ENCODE data around the gene MT1X. TPM values are rescaled to one million over a fixed set of nuclear protein-coding genes. Genes with fewer than 3 reads are reported as not detected.

Gene MT1X
- total RNA-seq, 1 donor from 2014 or later = 11.5 TPM

GRCh38 chr16:56689171-56689570 lies 6.9 kb downstream of the MT1X start:
- Histone ChIP-seq H3K9me3 (ENCODE audit: control insufficient read depth in 3 of 3, low read length in 3 of 3) (no peaks in the 10 kb centered on the region), H3K4me1 (ENCODE audit: control insufficient read depth in 3 of 3, insufficient read depth in 3 of 3, low read length in 3 of 3) (peaks cover 23 to 39% (median 29%) of the 10 kb centered on the region in 3 donors), H3K4me3 (ENCODE audit: low read length in 3 of 3) (no peak overlapping the region), H3K27ac (ENCODE audit: low read depth, low read length) (no peak overlapping the region), H3K27me3 (ENCODE audit: control insufficient read depth in 3 of 3, insufficient read depth in 3 of 3, low read length in 3 of 3) (no peaks in the 10 kb centered on the region), H3K36me3 (ENCODE audit: control insufficient read depth in 3 of 3, insufficient read depth in 3 of 3, low read length in 3 of 3) (no peaks in the 10 kb centered on the region), H3K9ac (ENCODE audit: low read depth in 1 of 3, low read length in 3 of 3) (no peak overlapping the region)

GRCh38 chr16:56690420-56691122 lies 8.3 kb downstream of the MT1X start:
- no peak overlapping the region for H3K4me3 ChIP-seq (ENCODE audit: low read length in 3 of 3)
- H3K9ac ChIP-seq (ENCODE audit: low read depth in 1 of 3, low read length in 3 of 3) = no peak overlapping the region
- no peaks in the 10 kb centered on the region for H3K27me3 ChIP-seq (ENCODE audit: control insufficient read depth in 3 of 3, insufficient read depth in 3 of 3, low read length in 3 of 3)
- peaks cover 12 to 26% (median 15%) of the 10 kb centered on the region in 3 donors for H3K4me1 ChIP-seq (ENCODE audit: control insufficient read depth in 3 of 3, insufficient read depth in 3 of 3, low read length in 3 of 3)
- H3K9me3 ChIP-seq (ENCODE audit: control insufficient read depth in 3 of 3, low read length in 3 of 3) = no peaks in the 10 kb centered on the region
- H3K27ac ChIP-seq (ENCODE audit: low read depth, low read length) = no peak overlapping the region
- no peaks in the 10 kb centered on the region for H3K36me3 ChIP-seq (ENCODE audit: control insufficient read depth in 3 of 3, insufficient read depth in 3 of 3, low read length in 3 of 3)

- H3K27ac ChIP-seq (ENCODE audit: low read depth, low read length) = no peak overlapping the region
- no peaks in the 10 kb centered on the region for H3K36me3 ChIP-seq (ENCODE audit: control insufficient read depth in 3 of 3, insufficient read depth in 3 of 3, low read length in 3 of 3)
- H3K9ac ChIP-seq (ENCODE audit: low read depth in 1 of 3, low read length in 3 of 3) = no peak overlapping the region
Measured at GRCh38 chr16:56691885-56692284, 9.6 kb downstream of the MT1X start.

GRCh38 chr16:56695246-56695645 lies 13.0 kb downstream of the MT1X start:
- Histone ChIP-seq H3K4me3 (ENCODE audit: low read length in 3 of 3) (no peak overlapping the region), H3K9me3 (ENCODE audit: control insufficient read depth in 3 of 3, low read length in 3 of 3) (peaks cover 0 to 4% (median 0%) of the 10 kb centered on the region in 3 donors), H3K4me1 (ENCODE audit: control insufficient read depth in 3 of 3, insufficient read depth in 3 of 3, low read length in 3 of 3) (peaks cover 6 to 16% (median 6%) of the 10 kb centered on the region in 3 donors), H3K27ac (ENCODE audit: low read depth, low read length) (no peak overlapping the region), H3K36me3 (ENCODE audit: control insufficient read depth in 3 of 3, insufficient read depth in 3 of 3, low read length in 3 of 3) (no peaks in the 10 kb centered on the region), H3K27me3 (ENCODE audit: control insufficient read depth in 3 of 3, insufficient read depth in 3 of 3, low read length in 3 of 3) (no peaks in the 10 kb centered on the region), H3K9ac (ENCODE audit: low read depth in 1 of 3, low read length in 3 of 3) (no peak overlapping the region)

More at GRCh38 chr16:56691885-56692284, 9.6 kb downstream of the MT1X start:
- no peaks in the 10 kb centered on the region for H3K9me3 ChIP-seq (ENCODE audit: control insufficient read depth in 3 of 3, low read length in 3 of 3)
- no peaks in the 10 kb centered on the region for H3K27me3 ChIP-seq (ENCODE audit: control insufficient read depth in 3 of 3, insufficient read depth in 3 of 3, low read length in 3 of 3)
- H3K4me3 ChIP-seq (ENCODE audit: low read length in 3 of 3) = no peak overlapping the region
- peaks cover 6 to 16% (median 6%) of the 10 kb centered on the region in 3 donors for H3K4me1 ChIP-seq (ENCODE audit: control insufficient read depth in 3 of 3, insufficient read depth in 3 of 3, low read length in 3 of 3)

- Histone ChIP-seq H3K36me3 (ENCODE audit: control insufficient read depth in 3 of 3, insufficient read depth in 3 of 3, low read length in 3 of 3) (no peaks in the 10 kb centered on the region), H3K9ac (ENCODE audit: low read depth in 1 of 3, low read length in 3 of 3) (no peak overlapping the region), H3K4me1 (ENCODE audit: control insufficient read depth in 3 of 3, insufficient read depth in 3 of 3, low read length in 3 of 3) (peaks cover 0 to 4% (median 0%) of the 10 kb centered on the region in 3 donors), H3K27me3 (ENCODE audit: control insufficient read depth in 3 of 3, insufficient read depth in 3 of 3, low read length in 3 of 3) (no peaks in the 10 kb centered on the region), H3K27ac (ENCODE audit: low read depth, low read length) (no peak overlapping the region), H3K9me3 (ENCODE audit: control insufficient read depth in 3 of 3, low read length in 3 of 3) (peaks cover 0 to 4% (median 0%) of the 10 kb centered on the region in 3 donors), H3K4me3 (ENCODE audit: low read length in 3 of 3) (no peak overlapping the region)
Measured at GRCh38 chr16:56697456-56698155, 15.3 kb downstream of the MT1X start.

- Histone ChIP-seq H3K4me3 (ENCODE audit: low read length in 3 of 3) (no peak overlapping the region), H3K27ac (ENCODE audit: low read depth, low read length) (no peak overlapping the region), H3K27me3 (ENCODE audit: control insufficient read depth in 3 of 3, insufficient read depth in 3 of 3, low read length in 3 of 3) (no peaks in the 10 kb centered on the region), H3K9me3 (ENCODE audit: control insufficient read depth in 3 of 3, low read length in 3 of 3) (peaks cover 0 to 4% (median 0%) of the 10 kb centered on the region in 3 donors), H3K36me3 (ENCODE audit: control insufficient read depth in 3 of 3, insufficient read depth in 3 of 3, low read length in 3 of 3) (no peaks in the 10 kb centered on the region), H3K9ac (ENCODE audit: low read depth in 1 of 3, low read length in 3 of 3) (no peak overlapping the region), H3K4me1 (ENCODE audit: control insufficient read depth in 3 of 3, insufficient read depth in 3 of 3, low read length in 3 of 3) (no peaks in the 10 kb centered on the region)
Measured at GRCh38 chr16:56700195-56700594, 17.9 kb downstream of the MT1X start.

GRCh38 chr16:56700631-56701030 lies 18.4 kb downstream of the MT1X start:
- Histone ChIP-seq H3K9me3 (ENCODE audit: control insufficient read depth in 3 of 3, low read length in 3 of 3) (peaks cover 0 to 4% (median 0%) of the 10 kb centered on the region in 3 donors), H3K27ac (ENCODE audit: low read depth, low read length) (no peak overlapping the region), H3K27me3 (ENCODE audit: control insufficient read depth in 3 of 3, insufficient read depth in 3 of 3, low read length in 3 of 3) (no peaks in the 10 kb centered on the region), H3K36me3 (ENCODE audit: control insufficient read depth in 3 of 3, insufficient read depth in 3 of 3, low read length in 3 of 3) (no peaks in the 10 kb centered on the region), H3K4me1 (ENCODE audit: control insufficient read depth in 3 of 3, insufficient read depth in 3 of 3, low read length in 3 of 3) (no peaks in the 10 kb centered on the region), H3K9ac (ENCODE audit: low read depth in 1 of 3, low read length in 3 of 3) (no peak overlapping the region), H3K4me3 (ENCODE audit: low read length in 3 of 3) (no peak overlapping the region)

- no peaks in the 10 kb centered on the region for H3K4me1 ChIP-seq (ENCODE audit: control insufficient read depth in 3 of 3, insufficient read depth in 3 of 3, low read length in 3 of 3)
- peaks cover 0 to 4% (median 0%) of the 10 kb centered on the region in 3 donors for H3K9me3 ChIP-seq (ENCODE audit: control insufficient read depth in 3 of 3, low read length in 3 of 3)
- no peak overlapping the region for H3K27ac ChIP-seq (ENCODE audit: low read depth, low read length)
- H3K4me3 ChIP-seq (ENCODE audit: low read length in 3 of 3) = no peak overlapping the region
- H3K9ac ChIP-seq (ENCODE audit: low read depth in 1 of 3, low read length in 3 of 3) = no peak overlapping the region
- no peaks in the 10 kb centered on the region for H3K36me3 ChIP-seq (ENCODE audit: control insufficient read depth in 3 of 3, insufficient read depth in 3 of 3, low read length in 3 of 3)
- no peaks in the 10 kb centered on the region for H3K27me3 ChIP-seq (ENCODE audit: control insufficient read depth in 3 of 3, insufficient read depth in 3 of 3, low read length in 3 of 3)
Measured at GRCh38 chr16:56701534-56701933, 19.3 kb downstream of the MT1X start.

- H3K27me3 ChIP-seq (ENCODE audit: control insufficient read depth in 3 of 3, insufficient read depth in 3 of 3, low read length in 3 of 3) = no peaks in the 10 kb centered on the region
- H3K4me3 ChIP-seq (ENCODE audit: low read length in 3 of 3) = no peak overlapping the region
- no peak overlapping the region for H3K27ac ChIP-seq (ENCODE audit: low read depth, low read length)
- peaks cover 0 to under 1% (median 0%) of the 10 kb centered on the region in 3 donors for H3K9me3 ChIP-seq (ENCODE audit: control insufficient read depth in 3 of 3, low read length in 3 of 3)
- no peaks in the 10 kb centered on the region for H3K36me3 ChIP-seq (ENCODE audit: control insufficient read depth in 3 of 3, insufficient read depth in 3 of 3, low read length in 3 of 3)
- H3K9ac ChIP-seq (ENCODE audit: low read depth in 1 of 3, low read length in 3 of 3) = no peak overlapping the region
- H3K4me1 ChIP-seq (ENCODE audit: control insufficient read depth in 3 of 3, insufficient read depth in 3 of 3, low read length in 3 of 3) = no peaks in the 10 kb centered on the region
Measured at GRCh38 chr16:56702836-56703235, 20.6 kb downstream of the MT1X start.
